SK-MEL-5 (cell line): ENCODE results near the gene CCDC51. TPM values are rescaled to one million over a fixed set of nuclear protein-coding genes. Genes with fewer than 3 reads are reported as not detected.

Source experiments
- DNase-seq: peaks from one replicate; pipeline ENCODE4 v3.0.0-alpha.2; 2016; ENCODE audit warnings: low read depth, low spot score
- in situ Hi-C: cut with HindIII; loops from 2 replicates; pipeline ENCODE4 v1.10.0; 2016; ENCODE audit warnings: low sequenced_read_pairs, high pct_unique_total_duplicates, low pct_unique_long_range_greater_than_20kb
- total RNA-seq: library from RNA; depleted of rRNA; stranded (reverse); fragments of >200 nt; shearing (Covaris generic); gene quantifications from 2 replicates; pipeline ENCODE4 v1.2.3, GENCODE V29; 2014

Gene CCDC51
- total RNA-seq, 1 experiment from 2014 or later, result 43.8 TPM

DNA sequence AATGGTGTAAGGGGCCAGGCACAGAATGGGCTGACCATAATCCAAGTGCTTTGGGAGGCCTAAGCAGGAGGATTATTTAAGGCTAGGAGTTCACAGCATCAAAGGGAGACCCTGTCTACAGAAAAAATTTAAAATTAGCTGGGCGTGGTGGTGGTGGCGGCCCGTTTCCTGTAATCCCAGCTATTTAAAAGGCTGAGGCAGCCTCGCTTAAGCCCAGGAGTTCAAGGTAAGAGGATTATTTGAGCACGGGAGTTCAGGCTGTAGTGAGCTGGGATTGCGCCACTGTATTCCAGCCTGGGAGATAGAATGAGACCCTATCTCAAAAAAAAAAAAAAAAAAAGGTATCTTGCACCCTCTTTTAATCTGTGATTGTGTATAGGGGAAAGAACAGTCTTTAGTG lies 2.0 kb upstream of the CCDC51 start:
- DNase-seq, result no peak
- in situ Hi-C loops, result no loop called here

DNA sequence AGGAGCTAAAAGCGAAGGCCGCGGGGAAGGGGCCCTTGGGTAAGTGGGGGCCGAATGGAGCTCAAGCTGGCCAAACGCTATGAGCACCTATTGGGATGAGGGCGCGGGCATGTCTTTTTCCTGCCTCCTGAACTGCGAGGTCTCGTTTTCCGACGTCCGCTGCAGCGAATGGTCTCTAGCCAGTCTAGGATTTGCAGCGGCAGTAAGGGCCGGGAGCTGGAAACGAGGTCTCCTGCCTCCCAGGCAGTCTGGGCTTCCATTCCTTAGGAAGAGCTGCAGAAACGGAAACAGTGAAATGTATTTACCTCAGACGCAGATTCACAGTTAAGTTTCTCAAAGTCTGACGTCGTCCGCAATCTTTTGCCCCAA lies 655 bp upstream of the CCDC51 start:
- no peak for DNase-seq
- in situ Hi-C loops, result no loop called here

GRCh38 chr3:48437812-48438211 lies 2.1 kb downstream of the CCDC51 start:
- no peak for DNase-seq
- in situ Hi-C loops, result no loop called here

DNA sequence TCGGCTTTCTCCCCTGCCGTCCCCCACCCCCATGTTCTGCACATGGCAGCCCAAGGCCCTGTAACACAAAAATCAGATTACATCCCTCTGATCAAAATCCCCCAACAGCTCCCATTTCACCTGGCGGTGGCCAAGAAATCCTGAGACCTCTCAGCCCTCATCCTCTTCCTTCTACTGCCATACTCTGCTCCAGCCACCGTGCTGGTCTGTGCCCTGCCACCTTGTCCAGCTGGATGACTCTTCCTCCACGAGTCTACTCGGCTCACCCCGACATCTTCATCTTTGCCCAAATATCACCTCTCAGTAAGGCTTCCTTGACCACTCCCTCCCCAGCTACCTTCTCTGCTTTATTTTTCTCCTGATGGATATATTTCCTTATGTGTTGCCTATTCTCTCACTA lies 3.1 kb downstream of the CCDC51 start:
- in situ Hi-C loops, result no loop called here
- DNase-seq, result no peak

DNA sequence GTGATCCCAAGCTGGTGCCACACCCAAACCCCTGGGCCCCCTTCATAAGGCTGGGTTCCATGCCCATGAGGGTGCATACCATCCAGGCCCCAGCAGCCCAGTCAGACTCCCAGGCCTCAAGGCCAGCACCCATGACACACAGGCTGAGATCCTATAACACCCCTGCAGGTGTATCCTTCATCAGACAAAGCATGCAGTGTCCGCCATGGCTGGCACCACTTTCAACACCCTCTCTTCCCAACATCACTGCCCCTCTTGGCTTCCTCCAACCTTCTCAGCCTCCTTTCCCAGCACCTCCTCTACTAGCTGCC lies 3.5 kb downstream of the CCDC51 start:
- in situ Hi-C loops, result no loop called here
- DNase-seq, result no peak

GRCh38 chr3:48435774-48436476 lies 4.0 kb downstream of the CCDC51 start:
- DNase-seq, result peak; percentile 90
- in situ Hi-C loops, result no loop called here

DNA sequence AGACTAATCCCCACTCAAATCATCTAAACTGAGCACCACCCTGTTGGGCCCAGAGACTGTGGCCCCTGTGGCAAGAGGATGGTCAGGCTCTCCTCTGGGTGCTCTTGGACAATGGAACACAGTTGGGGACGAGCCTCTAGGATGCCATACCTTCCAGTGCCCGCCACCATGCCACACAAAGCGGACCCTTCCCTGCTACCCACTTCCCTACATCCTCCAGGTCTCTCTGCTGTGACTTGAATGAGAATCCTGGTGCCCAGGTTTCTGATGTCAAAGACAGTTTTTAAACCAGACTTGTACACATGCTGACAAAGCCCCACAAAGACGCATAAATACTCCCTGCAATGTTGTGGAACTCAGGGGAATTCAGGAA lies 4.7 kb downstream of the CCDC51 start:
- in situ Hi-C loops, result no loop called here
- no peak for DNase-seq

DNA sequence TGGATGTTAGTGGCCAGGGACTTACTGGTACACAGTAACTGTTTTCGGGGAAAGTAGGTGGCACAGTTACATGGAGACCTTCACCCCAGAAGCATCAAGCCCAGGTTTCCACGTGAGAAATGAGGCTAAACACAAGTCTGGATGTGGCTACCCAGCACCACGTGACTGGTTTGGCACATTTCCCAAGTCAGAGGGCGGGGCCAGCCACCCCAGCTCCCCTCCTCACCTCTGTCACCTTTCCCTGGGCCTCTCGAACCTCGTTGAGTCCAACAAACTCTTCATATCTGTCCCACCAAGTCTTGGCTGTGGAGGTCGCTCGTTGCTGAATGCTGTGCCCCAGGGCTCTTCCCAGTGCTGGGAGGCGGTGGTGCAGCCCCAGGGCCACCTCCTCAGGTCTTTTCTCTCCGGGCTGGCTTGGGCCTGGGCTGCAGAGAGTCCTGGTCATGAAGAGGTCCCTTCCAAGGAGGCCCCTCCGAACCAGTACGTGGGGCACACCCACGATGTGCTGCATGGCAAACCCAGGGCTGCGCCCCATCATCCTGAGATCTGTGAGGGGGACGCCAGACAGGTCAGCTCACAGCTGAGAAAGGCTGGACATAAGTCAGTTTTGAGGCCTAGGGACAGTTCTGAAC lies 5.2 kb downstream of the CCDC51 start:
- no peak for DNase-seq
- in situ Hi-C loops, result no loop called here

GRCh38 chr3:48433472-48434118 lies 6.3 kb downstream of the CCDC51 start:
- in situ Hi-C loops, result no loop called here
- no peak for DNase-seq

GRCh38 chr3:48432411-48433371 lies 7.2 kb downstream of the CCDC51 start:
- DNase-seq, result peak; percentile 28
- in situ Hi-C loops, result no loop called here

DNA sequence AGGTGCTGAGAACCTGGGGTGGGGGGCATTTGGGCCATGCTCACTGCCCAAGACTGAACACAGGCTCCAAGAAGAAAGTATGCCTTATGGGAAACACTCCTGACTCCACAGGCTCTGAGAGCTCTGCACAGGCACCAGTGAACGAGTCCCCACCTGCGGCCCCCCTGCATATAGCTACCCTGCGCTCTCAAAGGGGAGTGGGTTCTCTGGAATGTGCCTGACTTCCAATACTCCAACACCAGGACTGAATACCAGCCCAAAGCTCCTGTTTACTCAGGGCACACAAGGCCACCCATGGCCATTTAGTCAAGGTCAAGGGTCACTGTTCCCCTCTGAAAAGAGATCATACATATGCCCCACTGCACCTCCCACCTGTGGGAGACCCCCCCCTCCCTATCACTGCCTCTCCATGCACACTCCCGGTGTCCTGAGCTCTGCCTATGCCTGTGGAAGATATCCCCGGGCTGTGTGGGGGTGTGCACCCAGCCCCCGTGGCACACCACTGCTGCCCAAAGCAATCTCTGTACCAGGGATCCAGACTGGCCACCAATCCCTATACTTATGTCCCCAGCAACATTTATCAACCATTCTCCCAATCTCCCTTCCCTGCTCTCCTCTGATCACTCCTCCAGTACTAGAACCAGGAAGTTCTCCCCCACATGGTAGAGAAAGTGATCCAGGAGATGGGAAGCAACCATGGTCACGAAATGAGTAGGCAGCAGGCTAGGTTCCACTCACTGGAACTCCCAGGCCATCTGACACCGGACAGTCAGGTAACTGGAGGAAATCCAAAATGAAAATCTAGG lies 8.5 kb downstream of the CCDC51 start:
- no peak for DNase-seq
- in situ Hi-C loops, result no loop called here

GRCh38 chr3:48430708-48431101 lies 9.2 kb downstream of the CCDC51 start:
- in situ Hi-C loops, result no loop called here
- no peak for DNase-seq

GRCh38 chr3:48429960-48430707 lies 9.8 kb downstream of the CCDC51 start, which contains the start of gene PLXNB1:
PLXNB1 (minus strand) TSS chr3:48430086; CDS start chr3:48424611, 5,475 bp downstream.
- in situ Hi-C loops, result no loop called here
- DNase-seq, result no peak

DNA sequence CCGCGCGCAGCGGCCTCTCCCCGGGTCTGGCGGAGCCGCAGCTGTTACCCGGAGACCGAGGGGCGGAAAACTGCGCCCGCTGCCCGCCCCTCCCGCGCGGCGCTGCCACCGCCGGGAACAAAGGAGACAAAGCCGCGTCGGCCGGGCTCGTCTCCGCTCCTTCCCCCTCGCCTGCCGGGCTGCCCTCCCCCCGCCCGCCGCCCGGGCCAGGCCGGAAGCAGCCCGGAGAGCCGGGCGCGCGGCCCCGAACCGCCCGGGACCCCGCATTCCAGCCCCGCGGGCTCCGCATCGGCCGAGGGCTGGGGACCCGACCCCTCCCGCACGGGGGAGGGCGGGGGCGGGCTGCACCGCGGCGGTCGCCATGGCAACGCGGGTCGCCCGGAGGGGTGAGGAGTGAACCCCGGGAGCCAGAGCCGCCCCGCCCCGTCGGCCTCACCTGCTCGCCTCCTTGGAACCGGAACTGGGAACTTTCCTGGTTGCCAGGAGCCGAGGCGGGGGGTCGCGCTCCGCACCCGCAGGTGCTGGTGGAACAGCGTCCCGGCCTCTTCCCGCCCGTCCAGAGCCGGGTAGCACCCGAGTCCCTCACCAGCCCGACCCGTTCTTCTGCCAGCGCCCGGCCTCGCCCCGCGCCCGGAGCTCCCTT lies 10.5 kb downstream of the CCDC51 start:
- in situ Hi-C loops, result no loop called here
- no peak for DNase-seq

DNA sequence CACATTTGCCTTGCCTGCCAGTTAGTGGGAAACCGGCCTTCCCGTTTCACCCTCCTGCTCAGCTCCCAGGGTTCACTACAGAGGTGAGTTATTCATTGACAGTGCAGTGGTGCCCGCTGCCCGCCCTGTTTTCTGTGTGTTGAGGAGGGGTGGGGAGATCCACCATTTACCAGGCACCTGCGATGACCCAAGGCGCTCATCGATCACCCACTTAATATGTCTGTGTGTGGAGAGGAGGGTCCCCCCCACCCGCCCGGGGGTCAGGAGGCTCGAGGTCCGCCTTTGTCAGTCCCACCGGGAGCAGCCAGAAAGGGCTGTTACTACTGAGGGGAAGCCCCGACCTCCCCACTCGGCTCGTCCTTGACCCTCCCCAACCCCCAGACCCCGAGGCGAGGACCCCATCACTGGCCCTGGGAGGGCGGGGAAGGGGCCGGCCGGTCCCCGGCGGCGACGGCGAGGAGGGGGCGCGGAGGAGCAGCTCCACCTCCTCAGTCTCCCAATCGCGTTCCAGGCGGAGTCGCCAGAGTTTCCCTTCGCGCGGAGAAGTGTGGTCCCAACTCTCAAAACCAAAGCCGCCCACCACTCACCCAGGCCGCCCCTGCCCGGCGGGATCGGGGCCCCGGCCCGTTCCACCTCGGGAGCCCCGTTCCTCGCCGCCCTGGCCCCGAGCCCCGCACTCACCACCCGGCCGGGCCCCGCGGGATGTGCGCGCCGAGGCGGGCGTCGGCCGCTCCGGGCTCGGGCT lies 11.2 kb downstream of the CCDC51 start:
- no peak for DNase-seq

DNA sequence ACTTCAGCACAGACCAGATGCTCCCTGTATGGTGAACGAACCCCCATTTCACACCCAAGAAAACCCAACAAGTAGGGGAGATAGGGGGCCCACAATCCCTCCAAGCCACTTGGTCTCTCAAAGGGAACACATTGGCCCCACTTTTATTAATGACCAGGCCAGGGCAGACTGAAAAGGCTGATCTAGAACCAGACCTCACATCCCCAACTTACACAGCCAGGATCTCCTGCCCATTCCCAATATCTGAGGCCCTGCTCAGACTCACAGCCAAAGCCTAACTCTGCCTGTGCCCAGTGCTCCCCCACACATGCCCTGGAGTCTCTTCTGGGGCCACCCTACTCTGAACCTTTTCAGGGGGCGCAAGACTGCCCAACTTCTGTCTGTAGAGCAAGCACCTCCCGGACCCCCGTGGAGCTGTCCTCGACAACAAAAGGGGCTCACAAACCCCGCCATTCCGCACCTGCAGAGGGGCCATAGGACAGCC lies 11.8 kb downstream of the CCDC51 start:
- DNase-seq, result no peak
- in situ Hi-C loops, result no loop called here

More for the DNA sequence above, 11.2 kb downstream of the CCDC51 start:
- in situ Hi-C loops, result no loop called here
